ENCODE results near the gene ETFDH. TPM values are rescaled to one million over a fixed set of nuclear protein-coding genes. Genes with fewer than 3 reads are reported as not detected.

The ETFDH gene
- total RNA-seq, 1 experiment from 2014 or later, result 12.4 TPM

DNA sequence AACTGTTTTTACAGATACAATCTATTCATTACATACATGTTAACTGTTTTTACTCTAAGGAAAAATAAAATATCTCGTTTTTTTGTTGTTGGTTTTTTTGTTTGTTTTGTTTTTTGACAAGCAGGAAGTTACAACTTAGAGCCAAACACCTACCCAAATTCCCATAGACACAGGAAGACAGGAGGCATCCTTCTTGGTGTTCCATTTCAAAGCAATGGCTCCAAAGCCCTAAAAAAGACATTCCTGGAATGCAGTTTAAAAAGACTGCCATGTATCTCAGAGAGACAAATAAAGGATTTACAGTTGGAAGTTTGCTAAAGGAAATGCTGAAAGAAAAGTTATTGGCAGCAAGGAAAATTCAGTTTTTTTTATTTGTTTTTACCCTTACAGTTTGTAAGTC, 16.7 kb downstream of the ETFDH start (continued):
- TF ChIP-seq E2F1 (CRISPR knock-in tag; IDR thresholded peaks at IDR 0.05) (no peak), CREB1 (CRISPR knock-in tag; IDR thresholded peaks at IDR 0.05) (no peak), ZNF219 (CRISPR knock-in tag; IDR thresholded peaks at IDR 0.05; ENCODE audit: borderline replicate concordance) (no peak), PRRX2 (CRISPR knock-in tag; IDR thresholded peaks at IDR 0.05) (no peak), ZNF396 (CRISPR knock-in tag; IDR thresholded peaks at IDR 0.05; ENCODE audit: borderline replicate concordance) (no peak), ATF1 (CRISPR knock-in tag; IDR thresholded peaks at IDR 0.05) (no peak), RORB (CRISPR knock-in tag; IDR thresholded peaks at IDR 0.05) (no peak)
- TF ChIP-seq, protein P1, sequence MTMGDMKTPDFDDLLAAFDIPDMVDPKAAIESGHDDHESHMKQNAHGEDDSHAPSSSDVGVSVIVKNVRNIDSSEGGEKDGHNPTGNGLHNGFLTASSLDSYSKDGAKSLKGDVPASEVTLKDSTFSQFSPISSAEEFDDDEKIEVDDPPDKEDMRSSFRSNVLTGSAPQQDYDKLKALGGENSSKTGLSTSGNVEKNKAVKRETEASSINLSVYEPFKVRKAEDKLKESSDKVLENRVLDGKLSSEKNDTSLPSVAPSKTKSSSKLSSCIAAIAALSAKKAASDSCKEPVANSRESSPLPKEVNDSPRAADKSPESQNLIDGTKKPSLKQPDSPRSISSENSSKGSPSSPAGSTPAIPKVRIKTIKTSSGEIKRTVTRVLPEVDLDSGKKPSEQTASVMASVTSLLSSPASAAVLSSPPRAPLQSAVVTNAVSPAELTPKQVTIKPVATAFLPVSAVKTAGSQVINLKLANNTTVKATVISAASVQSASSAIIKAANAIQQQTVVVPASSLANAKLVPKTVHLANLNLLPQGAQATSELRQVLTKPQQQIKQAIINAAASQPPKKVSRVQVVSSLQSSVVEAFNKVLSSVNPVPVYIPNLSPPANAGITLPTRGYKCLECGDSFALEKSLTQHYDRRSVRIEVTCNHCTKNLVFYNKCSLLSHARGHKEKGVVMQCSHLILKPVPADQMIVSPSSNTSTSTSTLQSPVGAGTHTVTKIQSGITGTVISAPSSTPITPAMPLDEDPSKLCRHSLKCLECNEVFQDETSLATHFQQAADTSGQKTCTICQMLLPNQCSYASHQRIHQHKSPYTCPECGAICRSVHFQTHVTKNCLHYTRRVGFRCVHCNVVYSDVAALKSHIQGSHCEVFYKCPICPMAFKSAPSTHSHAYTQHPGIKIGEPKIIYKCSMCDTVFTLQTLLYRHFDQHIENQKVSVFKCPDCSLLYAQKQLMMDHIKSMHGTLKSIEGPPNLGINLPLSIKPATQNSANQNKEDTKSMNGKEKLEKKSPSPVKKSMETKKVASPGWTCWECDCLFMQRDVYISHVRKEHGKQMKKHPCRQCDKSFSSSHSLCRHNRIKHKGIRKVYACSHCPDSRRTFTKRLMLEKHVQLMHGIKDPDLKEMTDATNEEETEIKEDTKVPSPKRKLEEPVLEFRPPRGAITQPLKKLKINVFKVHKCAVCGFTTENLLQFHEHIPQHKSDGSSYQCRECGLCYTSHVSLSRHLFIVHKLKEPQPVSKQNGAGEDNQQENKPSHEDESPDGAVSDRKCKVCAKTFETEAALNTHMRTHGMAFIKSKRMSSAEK (CRISPR knock-in tag; IDR thresholded peaks at IDR 0.05; ENCODE audit: borderline replicate concordance), result no peak
- TF ChIP-seq, protein P2, sequence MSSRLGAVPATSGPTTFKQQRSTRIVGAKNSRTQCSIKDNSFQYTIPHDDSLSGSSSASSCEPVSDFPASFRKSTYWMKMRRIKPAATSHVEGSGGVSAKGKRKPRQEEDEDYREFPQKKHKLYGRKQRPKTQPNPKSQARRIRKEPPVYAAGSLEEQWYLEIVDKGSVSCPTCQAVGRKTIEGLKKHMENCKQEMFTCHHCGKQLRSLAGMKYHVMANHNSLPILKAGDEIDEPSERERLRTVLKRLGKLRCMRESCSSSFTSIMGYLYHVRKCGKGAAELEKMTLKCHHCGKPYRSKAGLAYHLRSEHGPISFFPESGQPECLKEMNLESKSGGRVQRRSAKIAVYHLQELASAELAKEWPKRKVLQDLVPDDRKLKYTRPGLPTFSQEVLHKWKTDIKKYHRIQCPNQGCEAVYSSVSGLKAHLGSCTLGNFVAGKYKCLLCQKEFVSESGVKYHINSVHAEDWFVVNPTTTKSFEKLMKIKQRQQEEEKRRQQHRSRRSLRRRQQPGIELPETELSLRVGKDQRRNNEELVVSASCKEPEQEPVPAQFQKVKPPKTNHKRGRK (CRISPR knock-in tag; IDR thresholded peaks at IDR 0.05; ENCODE audit: borderline replicate concordance), result no peak
- TF ChIP-seq, protein P3, sequence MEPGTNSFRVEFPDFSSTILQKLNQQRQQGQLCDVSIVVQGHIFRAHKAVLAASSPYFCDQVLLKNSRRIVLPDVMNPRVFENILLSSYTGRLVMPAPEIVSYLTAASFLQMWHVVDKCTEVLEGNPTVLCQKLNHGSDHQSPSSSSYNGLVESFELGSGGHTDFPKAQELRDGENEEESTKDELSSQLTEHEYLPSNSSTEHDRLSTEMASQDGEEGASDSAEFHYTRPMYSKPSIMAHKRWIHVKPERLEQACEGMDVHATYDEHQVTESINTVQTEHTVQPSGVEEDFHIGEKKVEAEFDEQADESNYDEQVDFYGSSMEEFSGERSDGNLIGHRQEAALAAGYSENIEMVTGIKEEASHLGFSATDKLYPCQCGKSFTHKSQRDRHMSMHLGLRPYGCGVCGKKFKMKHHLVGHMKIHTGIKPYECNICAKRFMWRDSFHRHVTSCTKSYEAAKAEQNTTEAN (CRISPR knock-in tag; IDR thresholded peaks at IDR 0.05), result no peak

DNA sequence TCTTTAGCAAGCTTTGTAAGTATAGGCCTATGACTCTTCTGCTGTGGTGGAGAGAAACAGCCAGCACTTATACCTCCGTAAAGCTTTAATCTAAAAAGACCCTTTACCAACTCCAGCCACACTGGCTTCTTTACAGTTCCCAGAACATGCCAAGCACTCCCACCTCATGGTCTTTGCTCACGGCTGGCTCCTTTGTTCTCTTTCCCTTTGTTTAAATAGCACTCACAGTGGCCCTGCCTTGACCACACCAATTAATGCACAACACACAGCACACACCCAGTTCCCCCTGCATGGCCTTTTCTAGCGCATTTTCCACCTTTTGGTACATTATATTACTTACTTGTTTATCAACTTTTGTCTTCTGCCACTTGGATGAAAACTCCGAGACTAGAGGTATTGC, 32.2 kb downstream of the ETFDH start:
- ChIA-PET POLR2A (no interaction called here), CTCF (interaction anchor here (1.0 kb wide), 1 partner anchor 36 kb away, joined by 5 read pairs; no protein-coding TSS in a partner anchor)
- TF ChIP-seq AR (CRISPR knock-in tag; IDR thresholded peaks at IDR 0.05) (no peak), TEAD1 (CRISPR knock-in tag; IDR thresholded peaks at IDR 0.05) (no peak), IRF1 (CRISPR knock-in tag; IDR thresholded peaks at IDR 0.05) (no peak)
- TF ChIP-seq, protein P2 (CRISPR knock-in tag; IDR thresholded peaks at IDR 0.05; ENCODE audit: borderline replicate concordance), result no peak
- H3K9me3 Mint-ChIP-seq, result no peaks in the 10 kb centered on the region
- ATAC-seq (no peak), DNase-seq (ENCODE audit: low spot score) (no peak)
- no peak overlapping the region for H3K4me3 Mint-ChIP-seq
- H3K36me3 Mint-ChIP-seq, result peaks cover 13% of the 10 kb centered on the region
- 0 out of 2 replicates have a peak, but pooled peaks cover 3% of the 10 kb centered on the region for H3K4me1 Mint-ChIP-seq
- H3K27me3 Mint-ChIP-seq (ENCODE audit: low read depth), result no peaks in the 10 kb centered on the region; the same call in 1 of the 2 replicates
- H3K27ac Mint-ChIP-seq, result no peak overlapping the region

Measured in WTC11 (cell line).